ENCODE measurements around the gene CPA4.

The CPA4 gene

DNA sequence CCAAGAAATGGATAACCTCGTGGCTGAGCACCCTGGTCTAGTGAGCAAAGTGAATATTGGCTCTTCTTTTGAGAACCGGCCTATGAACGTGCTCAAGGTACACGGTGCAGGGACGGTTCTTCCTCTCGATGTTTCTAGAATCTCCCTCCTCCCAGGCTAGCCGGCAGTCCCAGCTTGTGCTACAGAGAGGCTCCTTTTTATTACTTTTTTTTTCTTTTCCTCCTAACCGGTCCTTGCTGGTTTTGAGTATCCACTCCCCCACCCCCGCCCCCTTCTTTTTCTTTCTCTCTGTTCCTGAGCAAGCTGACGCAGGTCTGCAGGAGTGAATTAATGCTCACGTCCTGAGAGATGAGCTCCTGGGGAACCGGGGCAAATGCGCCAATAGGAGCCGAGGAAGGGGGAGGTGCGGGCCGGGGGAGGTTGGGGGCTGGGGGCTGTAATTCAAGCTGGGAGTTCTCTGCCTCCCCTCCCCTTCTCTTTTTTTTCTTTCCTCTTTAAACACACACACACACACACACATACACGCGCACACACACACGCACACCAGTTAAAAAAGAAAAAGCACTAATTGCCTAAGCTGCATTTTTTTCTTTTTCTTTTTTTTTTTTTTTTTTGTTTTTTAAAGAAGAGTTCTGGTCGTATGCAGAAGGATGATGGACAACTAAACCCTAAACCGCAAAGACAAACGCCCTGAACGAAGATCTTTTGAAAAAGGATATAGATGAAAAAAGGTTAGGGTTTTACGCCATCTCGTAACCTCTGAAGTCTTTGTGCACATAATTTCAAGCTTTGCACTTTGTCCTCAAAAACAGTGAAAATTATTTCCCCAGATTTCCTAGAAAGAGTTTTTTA lies 19.7 kb upstream of the CPA4 start:
- TF ChIP-seq CTCF (IDR thresholded peaks at IDR 0.05) = no peak
- H3K36me3 ChIP-seq = no peaks in the 10 kb centered on the region
- no peaks in the 10 kb centered on the region for H3K27me3 ChIP-seq
- H3K4me1 ChIP-seq = peaks cover 0 to 48% (median 21%) of the 10 kb centered on the region in 4 donors
- peak overlapping the region; percentile 29 to 45 for H3K4me3 ChIP-seq
- no peaks in the 10 kb centered on the region for H3K9me3 ChIP-seq
- H3K27ac ChIP-seq = peak overlapping the region in 1 of 2 donors; percentile 61
- no peak for DNase-seq
- intact Hi-C loops (cut with DNase I; ENCODE audit: low total_unique reads) = loop anchor here (10.0 kb wide), 2 partner anchors 121 to 391 kb away; partner anchors contain the start of gene COPG2

DNA sequence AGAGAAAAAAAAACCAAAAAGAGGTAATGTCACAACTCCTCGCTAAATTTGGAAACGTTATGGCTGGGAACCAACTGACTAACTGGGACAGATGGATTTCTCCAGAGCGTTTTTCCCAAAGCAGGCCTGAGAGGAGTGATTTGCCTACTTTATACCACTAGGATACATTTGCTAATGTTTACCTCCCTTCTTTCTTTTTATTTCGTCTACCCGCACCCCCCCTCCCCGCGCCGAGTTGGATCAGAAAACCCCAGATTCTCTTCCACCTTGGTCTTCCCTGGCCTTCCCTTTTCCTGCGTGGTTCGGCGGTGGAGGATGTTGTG lies 19.1 kb upstream of the CPA4 start:
- H3K4me1 ChIP-seq = peaks cover 0 to 53% (median 21%) of the 10 kb centered on the region in 4 donors
- no peaks in the 10 kb centered on the region for H3K27me3 ChIP-seq
- H3K9me3 ChIP-seq = no peaks in the 10 kb centered on the region
- peak; percentile 15 to 34 for TF ChIP-seq CTCF (IDR thresholded peaks at IDR 0.05)
- DNase-seq = peak in 1 of 2 donors; percentile 31
- no peaks in the 10 kb centered on the region for H3K36me3 ChIP-seq
- H3K27ac ChIP-seq = peak overlapping the region; percentile 50 to 61
- intact Hi-C loops (cut with DNase I; ENCODE audit: low total_unique reads) = loop anchor here (10.0 kb wide), 2 partner anchors 121 to 391 kb away; partner anchors contain the start of gene COPG2
- peak overlapping the region; percentile 29 to 45 for H3K4me3 ChIP-seq

- Histone ChIP-seq H3K4me3 (peak overlapping the region in 1 of 2 donors; percentile 45), H3K9me3 (no peaks in the 10 kb centered on the region), H3K27me3 (no peaks in the 10 kb centered on the region), H3K27ac (peak overlapping the region; percentile 50 to 61), H3K4me1 (peaks cover 0 to 53% (median 21%) of the 10 kb centered on the region in 4 donors), H3K36me3 (no peaks in the 10 kb centered on the region)
- DNase-seq = no peak
- intact Hi-C loops (cut with DNase I; ENCODE audit: low total_unique reads) = loop anchor here (10.0 kb wide), 2 partner anchors 121 to 391 kb away; partner anchors contain the start of gene COPG2
- TF ChIP-seq CTCF (IDR thresholded peaks at IDR 0.05) = peak in 1 of 2 experiments; percentile 3
Measured at GRCh38 chr7:130274296-130274695, 18.7 kb upstream of the CPA4 start.

DNA sequence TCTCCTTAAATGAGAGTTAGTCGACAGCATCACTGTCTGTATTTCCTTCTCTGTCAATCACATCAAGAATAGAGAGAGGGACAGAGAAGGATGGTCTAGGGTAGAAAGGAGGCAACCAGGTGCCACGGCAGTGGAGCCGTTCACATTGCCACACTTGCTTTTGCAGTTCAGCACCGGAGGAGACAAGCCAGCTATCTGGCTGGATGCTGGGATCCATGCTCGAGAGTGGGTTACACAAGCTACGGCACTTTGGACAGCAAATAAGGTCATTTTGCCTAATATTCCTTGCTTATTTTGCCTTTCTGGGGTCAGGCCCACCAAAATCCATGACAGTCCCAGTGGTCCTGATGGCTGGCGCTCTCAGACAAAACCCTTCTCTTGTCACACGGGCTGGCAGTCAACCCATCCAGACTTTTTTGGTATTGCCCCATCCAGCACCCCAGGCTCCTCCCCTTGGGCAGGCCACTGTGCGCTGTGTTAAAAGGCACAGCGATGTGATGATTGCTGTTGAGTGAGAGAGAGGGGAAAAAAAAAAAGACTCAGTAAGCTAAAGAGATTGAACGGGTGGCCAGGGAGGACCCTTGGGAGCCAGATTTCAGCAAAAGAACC lies 17.9 kb upstream of the CPA4 start:
- H3K36me3 ChIP-seq = no peaks in the 10 kb centered on the region
- no peaks in the 10 kb centered on the region for H3K9me3 ChIP-seq
- peak overlapping the region; percentile 13 to 28 for H3K4me3 ChIP-seq
- intact Hi-C loops (cut with DNase I; ENCODE audit: low total_unique reads) = loop anchor here (5.0 to 10.0 kb wide), 3 partner anchors 120 to 390 kb away; partner anchors contain the start of gene COPG2
- no peak for DNase-seq
- TF ChIP-seq CTCF (IDR thresholded peaks at IDR 0.05) = no peak
- peaks cover 0 to 53% (median 21%) of the 10 kb centered on the region in 4 donors for H3K4me1 ChIP-seq
- no peaks in the 10 kb centered on the region for H3K27me3 ChIP-seq
- peak overlapping the region; percentile 14 to 61 for H3K27ac ChIP-seq

DNA sequence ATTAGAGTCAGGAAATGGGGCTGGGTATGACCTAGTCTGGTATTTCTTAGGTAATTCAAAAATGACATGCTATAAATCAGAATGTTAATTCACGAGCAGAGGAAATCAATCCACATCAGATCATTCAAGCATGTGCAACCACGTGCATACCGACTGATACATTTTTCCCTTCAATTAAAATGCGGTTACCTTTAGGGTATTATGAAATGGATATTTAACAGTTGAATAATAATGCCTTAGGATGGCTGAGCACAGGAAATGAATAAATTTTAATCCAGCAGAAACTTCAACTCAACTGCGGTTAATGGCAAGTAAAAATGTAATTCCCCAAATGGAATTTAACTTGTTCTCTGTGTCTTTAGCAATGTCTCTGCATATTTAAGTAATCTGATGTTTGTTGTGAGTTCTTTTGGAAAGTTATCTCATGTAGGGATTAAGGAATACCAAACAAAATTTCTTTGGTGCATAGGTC lies 17.1 kb upstream of the CPA4 start:
- Histone ChIP-seq H3K36me3 (no peaks in the 10 kb centered on the region), H3K27ac (no peak overlapping the region), H3K4me1 (peaks cover 0 to 53% (median 21%) of the 10 kb centered on the region in 4 donors), H3K4me3 (no peak overlapping the region), H3K27me3 (no peaks in the 10 kb centered on the region), H3K9me3 (no peaks in the 10 kb centered on the region)
- intact Hi-C loops (cut with DNase I; ENCODE audit: low total_unique reads) = loop anchor here (5.0 to 10.0 kb wide), 3 partner anchors 119 to 389 kb away; partner anchors contain the start of gene COPG2
- no peak for DNase-seq
- no peak for TF ChIP-seq CTCF (IDR thresholded peaks at IDR 0.05)
